K562 treated with DMSO at 1 percent for 4 hours (cell line): Measurements from ENCODE around the gene TMEM209. TPM values are rescaled to one million over a fixed set of nuclear protein-coding genes. Genes with fewer than 3 reads are reported as not detected.

Source experiments
- total RNA-seq: library from RNA; unstranded; fragments of 300-600 nt; gene quantifications from 2 replicates; pipeline ENCODE4 v1.2.3, GENCODE V29; 2022; ENCODE audit not compliant: insufficient read depth

Gene TMEM209
- total RNA-seq, result 21.2 and 22.1 TPM in 2 replicates

DNA sequence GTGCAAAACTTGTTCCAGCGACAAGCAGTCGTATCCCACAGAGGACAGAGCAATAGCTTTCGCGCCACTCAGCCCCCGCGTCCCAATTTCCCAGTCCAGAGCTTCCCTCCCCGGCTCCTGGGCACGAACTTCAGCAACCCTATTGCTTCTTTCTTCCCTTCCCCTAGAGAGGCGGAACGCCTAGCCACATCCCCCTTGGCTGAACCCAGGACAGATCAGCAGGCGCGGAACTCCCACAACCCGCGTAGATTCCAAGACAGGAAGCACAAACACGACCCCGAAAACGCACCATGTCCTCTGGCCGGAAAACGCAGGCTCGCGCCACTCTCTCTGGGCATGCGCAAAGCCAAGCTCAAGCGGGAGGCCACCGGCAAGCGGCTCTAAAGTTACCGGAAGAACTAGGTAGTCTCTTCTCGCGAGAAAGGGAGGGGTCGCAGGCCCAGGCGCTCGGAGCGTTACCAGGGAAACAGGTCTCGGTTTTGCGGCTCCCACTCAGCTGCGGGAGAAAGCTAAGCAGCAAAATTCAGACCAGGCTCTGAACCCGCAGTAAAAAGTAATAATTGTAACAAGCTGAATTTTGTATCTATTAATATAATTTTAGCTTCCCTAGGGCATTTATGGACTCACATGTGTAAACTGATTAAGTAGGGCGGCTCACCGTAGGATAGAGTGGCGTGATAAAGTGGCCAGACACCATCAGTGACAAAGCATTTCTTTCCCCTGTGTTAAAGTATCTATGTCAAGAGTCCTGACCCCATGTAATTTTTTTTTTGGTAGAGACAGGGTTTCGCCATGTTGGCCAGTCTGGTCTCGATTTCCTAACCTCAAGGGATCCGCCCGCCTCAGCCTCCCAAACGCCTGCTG lies at the start of gene TMEM209:
TSS of gene TMEM209 (minus strand) at position 323 of the 864 bp plus-strand sequence. CDS start at position 292, 31 bp downstream.

DNA sequence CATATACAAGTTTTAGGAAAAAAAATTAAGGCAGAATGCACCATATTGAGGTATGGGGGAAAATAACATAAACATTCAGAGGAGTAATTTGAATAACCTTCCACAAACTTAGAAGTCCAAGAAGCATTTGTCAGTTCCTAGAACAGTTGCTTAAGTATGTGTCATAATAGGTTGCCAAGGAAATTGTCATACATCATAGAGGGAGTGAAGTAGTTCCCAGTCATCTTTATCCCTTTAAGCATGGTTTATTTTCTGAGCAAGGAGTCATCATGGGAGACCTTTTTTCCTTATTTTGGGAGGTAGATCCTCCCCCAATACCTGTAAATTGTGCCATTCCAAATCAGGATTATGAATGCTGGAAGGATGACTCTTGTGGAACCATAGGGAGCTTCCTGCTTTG lies 2.4 kb upstream of the TMEM209 start, which contains the start of gene SSMEM1:
TSS of gene SSMEM1 (plus strand) at position 219 of the 400 bp plus-strand sequence. CDS start at position 270, 51 bp downstream.

Other genes with a start within 250 kb of the TMEM209 start
- 32.3 and 42.8 TPM in 2 replicates for gene ZC3HC1, start 154.0 kb downstream of the TMEM209 start, total RNA-seq
- gene KLHDC10, start 134.9 kb downstream of the TMEM209 start, total RNA-seq, result 14.2 and 19.3 TPM in 2 replicates
- not detected in 2 replicates for gene SSMEM1, start 2.5 kb upstream of the TMEM209 start, total RNA-seq
- not detected in 2 replicates for gene CPA2, start 61.5 kb upstream of the TMEM209 start, total RNA-seq
- not detected in 2 replicates for gene CPA4, start 87.8 kb upstream of the TMEM209 start, total RNA-seq
- gene CPA5, start 139.4 kb upstream of the TMEM209 start, total RNA-seq, result not detected in 2 replicates
- gene CPA1, start 175.1 kb upstream of the TMEM209 start, total RNA-seq, result not detected in 2 replicates
- 2.2 and 3.8 TPM in 2 replicates for gene CEP41, start 235.6 kb upstream of the TMEM209 start, total RNA-seq